CD14-positive monocyte (primary cell): ENCODE results near the gene DNAH9. TPM values are rescaled to one million over a fixed set of nuclear protein-coding genes. Genes with fewer than 3 reads are reported as not detected.

Experiments
- DNase-seq, 3 donors: peaks; one replicate each; pipeline ENCODE4 v3.0.0-alpha.2; 2011 to 2022
- H2AFZ ChIP-seq: 2 replicates; pipeline ENCODE4 v1.6.0; 2012; ENCODE audit warnings: mild to moderate bottlenecking, low read depth, low read length, inconsistent platforms; ENCODE audit not compliant: insufficient read depth, poor library complexity, severe bottlenecking
- H3K27ac ChIP-seq, 2 donors: 1 replicate in 1 of 2; 2 replicates in 1 of 2; pipeline ENCODE4 v1.5.1; 2012 to 2013; ENCODE audit warnings: low read length in 2 of 2, control low read depth in 1 of 2, inconsistent platforms in 1 of 2, low read depth in 1 of 2, mild to moderate bottlenecking in 1 of 2
- H3K27me3 ChIP-seq, 2 donors: one replicate each; pipeline versions ENCODE4 v1.6.0 to v1.6.1; 2011 to 2013; ENCODE audit warnings: low read length in 2 of 2; ENCODE audit not compliant: control insufficient read depth in 2 of 2, insufficient read depth in 2 of 2
- H3K36me3 ChIP-seq, 2 donors: replicated peaks in 1 of 2; 1 replicate in 1 of 2; 2 replicates in 1 of 2; pipeline versions ENCODE4 v1.5.1 to v1.6.1; 2012 to 2013; ENCODE audit warnings: low read length in 2 of 2, control low read depth in 1 of 2, inconsistent platforms in 1 of 2, mild to moderate bottlenecking in 1 of 2; ENCODE audit not compliant: insufficient read depth in 2 of 2, control insufficient read depth in 1 of 2
- H3K4me1 ChIP-seq, 2 donors: 1 replicate in 1 of 2; 2 replicates in 1 of 2; pipeline versions ENCODE4 v1.5.1 to v1.6.1; 2012 to 2013; ENCODE audit warnings: low read length in 2 of 2, control low read depth in 1 of 2, inconsistent platforms in 1 of 2, mild to moderate bottlenecking in 1 of 2, moderate library complexity in 1 of 2; ENCODE audit not compliant: insufficient read depth in 2 of 2, control insufficient read depth in 1 of 2
- H3K4me2 ChIP-seq: replicated peaks from 2 replicates; pipeline ENCODE3; 2012; ENCODE audit warnings: low read length, moderate library complexity, mild to moderate bottlenecking; ENCODE audit not compliant: poor library complexity, severe bottlenecking; ENCODE audit errors: extremely low read depth
- H3K4me3 ChIP-seq, 3 experiments: fragments of 200-600 bp in 1 of 3; sonication (generic) in 1 of 3; replicated peaks in 1 of 3; 1 replicate in 2 of 3; 2 replicates in 1 of 3; pipeline ENCODE4 v1.5.1; 2011 to 2013; ENCODE audit warnings: low read length in 3 of 3, mild to moderate bottlenecking in 3 of 3, control low read depth in 2 of 3, low read depth in 2 of 3, inconsistent platforms in 1 of 3, moderate library complexity in 1 of 3
- H3K79me2 ChIP-seq: 2 replicates; pipeline ENCODE4 v1.6.0; 2012; ENCODE audit warnings: mild to moderate bottlenecking, control low read depth, inconsistent platforms, low read length, moderate library complexity; ENCODE audit not compliant: insufficient read depth
- H3K9ac ChIP-seq: 2 replicates; pipeline ENCODE4 v1.6.0; 2017; ENCODE audit warnings: low read length, mild to moderate bottlenecking; ENCODE audit not compliant: insufficient read depth, poor library complexity, severe bottlenecking
- H3K9me3 ChIP-seq, 2 donors: replicated peaks in 1 of 2; 1 replicate in 1 of 2; 2 replicates in 1 of 2; pipeline versions ENCODE4 v1.5.1 to v1.6.1; 2012 to 2013; ENCODE audit warnings: low read length in 2 of 2, control low read depth in 1 of 2; ENCODE audit not compliant: control insufficient read depth in 1 of 2, insufficient read depth in 1 of 2
- H4K20me1 ChIP-seq: 2 replicates; pipeline ENCODE4 v1.6.0; 2012; ENCODE audit warnings: mild to moderate bottlenecking, low read length, control low read depth, moderate library complexity; ENCODE audit not compliant: insufficient read depth
- H3K27ac Mint-ChIP-seq, 7 donors: one replicate each; pipeline ENCODE4 v1.8.0; 2020; ENCODE audit warnings: mild to moderate bottlenecking in 7 of 7, mixed read lengths in 7 of 7, moderate library complexity in 6 of 7, inconsistent platforms in 2 of 7
- H3K27me3 Mint-ChIP-seq, 3 donors: one replicate each; pipeline ENCODE4 v1.8.0; 2021 to 2022; ENCODE audit warnings: low read depth in 3 of 3, mild to moderate bottlenecking in 3 of 3, mixed read lengths in 3 of 3, moderate library complexity in 3 of 3, inconsistent platforms in 1 of 3
- H3K36me3 Mint-ChIP-seq, 2 donors: one replicate each; pipeline ENCODE4 v1.8.0; 2020; ENCODE audit warnings: mixed read lengths in 2 of 2, inconsistent platforms in 1 of 2, mild to moderate bottlenecking in 1 of 2
- H3K4me1 Mint-ChIP-seq: one replicate; pipeline ENCODE4 v1.8.0; 2020; ENCODE audit warnings: mild to moderate bottlenecking, mixed read lengths
- H3K4me3 Mint-ChIP-seq, 2 donors: one replicate each; pipeline ENCODE4 v1.8.0; 2020; ENCODE audit warnings: mild to moderate bottlenecking in 2 of 2, mixed read lengths in 2 of 2, moderate library complexity in 1 of 2
- H3K9me3 Mint-ChIP-seq, 7 donors: one replicate each; pipeline ENCODE4 v1.8.0; 2020 to 2022; ENCODE audit warnings: mixed read lengths in 7 of 7, mild to moderate bottlenecking in 6 of 7, moderate library complexity in 6 of 7, inconsistent platforms in 2 of 7
- CTCF ChIP-seq: fragments of 200-600 bp; IDR thresholded peaks from one replicate; pipeline ENCODE4 v1.8.0; 2022; ENCODE audit warnings: antibody characterized with exemption, mild to moderate bottlenecking
- WGBS: methylation state at CpG from one replicate; pipeline ENCODE4 v1.1.5; 2013; ENCODE audit warnings: missing lambda C conversion rate; ENCODE audit not compliant: insufficient coverage; 5-methylcytosine and 5-hydroxymethylcytosine counted together
- intact Hi-C, 2 donors: fragments of 100-400 bp; cut with micrococcal nuclease; formaldehyde crosslinking; loops; one replicate each; pipeline versions ENCODE4 v1.15.0 to v1.15.1; 2023
- polyA plus RNA-seq, 3 donors: library from polyadenylated mRNA; depleted of rRNA in 1 of 3; unstranded in 2 of 3; stranded (reverse) in 1 of 3; fragments of 300-500 nt in 2 of 3; fragments of >200 nt in 1 of 3; fragmentation: Illumina TruSeq in 2 of 3; gene quantifications; 1 replicate in 2 of 3; 2 replicates in 1 of 3; pipeline ENCODE4 v1.2.3, GENCODE V29; 2012 to 2021

DNAH9 gene
- polyA plus RNA-seq, 3 donors, result not detected

GRCh38 chr17:11601661-11602060 lies 3.4 kb downstream of the DNAH9 start:
- no peak overlapping the region for H3K4me3 Mint-ChIP-seq
- H3K9ac ChIP-seq, result no peak overlapping the region
- no peaks in the 10 kb centered on the region for H3K4me1 ChIP-seq
- no peak for TF ChIP-seq CTCF
- intact Hi-C loops, result no loop called here
- no peak overlapping the region for H2AFZ ChIP-seq
- H3K4me3 ChIP-seq, result no peak overlapping the region
- H3K36me3 Mint-ChIP-seq, result no peaks in the 10 kb centered on the region
- peaks cover 6 to 18% (median 13%) of the 10 kb centered on the region in 7 donors for H3K9me3 Mint-ChIP-seq
- H3K27ac ChIP-seq, result no peak overlapping the region
- no peaks in the 10 kb centered on the region for H3K36me3 ChIP-seq
- no peaks in the 10 kb centered on the region for H3K4me1 Mint-ChIP-seq
- no CpG with 5 or more reads among the region's 5 CpGs for WGBS
- H3K27ac Mint-ChIP-seq, result no peak overlapping the region
- H4K20me1 ChIP-seq, result no peaks in the 10 kb centered on the region
- no peaks in the 10 kb centered on the region for H3K79me2 ChIP-seq
- peaks cover 19 to 26% of the 10 kb centered on the region in 2 donors for H3K27me3 ChIP-seq
- H3K9me3 ChIP-seq, result peaks cover 8 to 16% of the 10 kb centered on the region in 2 donors
- H3K4me2 ChIP-seq, result no peak overlapping the region
- H3K27me3 Mint-ChIP-seq, result peaks cover 23 to 30% (median 24%) of the 10 kb centered on the region in 3 donors
- DNase-seq, result no peak

- H3K9ac ChIP-seq, result no peak overlapping the region
- no peak for DNase-seq
- WGBS, result 86% methylated on average over 2 of the region's 6 CpGs
- no peak for TF ChIP-seq CTCF
- no peaks in the 10 kb centered on the region for H3K36me3 ChIP-seq
- no peak overlapping the region for H3K27ac ChIP-seq
- peaks cover 0 to 5% of the 10 kb centered on the region in 2 donors for H3K9me3 ChIP-seq
- intact Hi-C loops, result no loop called here
- peaks cover 0 to 21% (median 6%) of the 10 kb centered on the region in 7 donors for H3K9me3 Mint-ChIP-seq
- H4K20me1 ChIP-seq, result no peaks in the 10 kb centered on the region
- H3K4me3 Mint-ChIP-seq, result no peak overlapping the region
- H3K27me3 Mint-ChIP-seq, result peaks cover 1 to 3% (median 2%) of the 10 kb centered on the region in 3 donors
- H3K4me3 ChIP-seq, result no peak overlapping the region
- H3K27ac Mint-ChIP-seq, result no peak overlapping the region
- H3K36me3 Mint-ChIP-seq, result no peaks in the 10 kb centered on the region
- H3K27me3 ChIP-seq, result no peaks in the 10 kb centered on the region
- no peaks in the 10 kb centered on the region for H3K79me2 ChIP-seq
- H3K4me2 ChIP-seq, result no peak overlapping the region
- H3K4me1 ChIP-seq, result no peaks in the 10 kb centered on the region
- no peaks in the 10 kb centered on the region for H3K4me1 Mint-ChIP-seq
- no peak overlapping the region for H2AFZ ChIP-seq
Observed at GRCh38 chr17:11608396-11608795, 10.1 kb downstream of the DNAH9 start.
